ENCODE data around the gene LMAN1. TPM values are rescaled to one million over a fixed set of nuclear protein-coding genes. Genes with fewer than 3 reads are reported as not detected.

The LMAN1 gene
- total and polyA plus RNA-seq, 10 of the 15 experiments (the other 5 are each of a cell fraction or from before 2014, with no cell fraction given): 15.0 to 78.9 (median 67.5) TPM

DNA sequence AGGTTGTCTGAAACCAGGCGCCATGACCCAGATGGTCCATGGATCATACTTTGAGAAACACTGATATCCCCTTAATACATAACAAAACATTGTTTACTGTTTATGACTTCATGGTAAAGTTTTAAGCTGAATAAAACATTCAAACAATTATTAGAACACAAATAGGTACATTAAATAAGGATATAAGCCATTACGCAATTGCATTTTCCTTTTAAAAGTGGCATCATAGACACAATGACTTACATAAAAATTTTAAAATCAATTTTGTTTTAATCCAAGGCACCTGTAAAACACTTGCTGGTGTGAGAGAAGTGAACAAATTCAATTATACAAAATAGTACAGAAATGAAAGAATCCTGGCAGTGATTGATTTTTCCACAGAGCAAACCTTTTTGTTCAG, 30.4 kb downstream of the LMAN1 start:
- ChIA-PET RAD21 (ENCODE audit: unreplicated experiment) (no interaction called here), POLR2A (no interaction called here), CTCF (interaction anchor here (1.2 to 2.7 kb wide), 2 partner anchors 19 to 74 kb away, joined by 3 to 8 read pairs; no protein-coding TSS in a partner anchor), SMC1A (ENCODE audit: uncharacterized antibody, unreplicated experiment) (no interaction called here)
- no peaks in the 10 kb centered on the region for H3K9me3 ChIP-seq (replicated peaks; ENCODE audit: control insufficient read depth, insufficient read depth, low read length)
- WGBS (ENCODE audit: insufficient coverage, insufficient replicate concordance, low lambda C conversion rate, missing lambda C conversion rate): 79% methylated on average over 2 of the region's 2 CpGs
- peaks cover 0 to 34% of the 10 kb centered on the region in 2 experiments for H3K36me3 ChIP-seq (ENCODE audit: control insufficient read depth in 2 of 2, insufficient read depth in 2 of 2, low read length in 1 of 2)
- H3K4me1 ChIP-seq (ENCODE audit: control insufficient read depth, insufficient read depth, low read length): no peaks in the 10 kb centered on the region
- BruUV-seq (replicated peaks): no TSS peak
- no peak for ATAC-seq
- H4K20me1 ChIP-seq (ENCODE audit: control insufficient read depth, insufficient read depth): no peaks in the 10 kb centered on the region
- no peak overlapping the region for H2AFZ ChIP-seq (ENCODE audit: control insufficient read depth, low read depth, low read length)
- no peak overlapping the region for H3K4me2 ChIP-seq (ENCODE audit: control insufficient read depth, insufficient read depth)
- no peak overlapping the region for H3K9ac ChIP-seq (ENCODE audit: control insufficient read depth, insufficient read depth, low read length)
- intact Hi-C loops (cut with micrococcal nuclease; ENCODE audit: unreplicated experiment): no loop called here
- H3K4me3 ChIP-seq: no peak overlapping the region
- no peak for FAIRE-seq
- no peak overlapping the region for H3K27ac ChIP-seq (ENCODE audit: control insufficient read depth, insufficient read depth)
- H3K27me3 ChIP-seq (replicated peaks in 1 of 2; ENCODE audit: control insufficient read depth in 2 of 2, insufficient read depth in 2 of 2, low read length in 1 of 2): no peaks in the 10 kb centered on the region
- in situ Hi-C loops (cut with MboI): no loop called here
- no peak for DNase-seq (ENCODE audit: low read depth, low spot score)
- H3K79me2 ChIP-seq (ENCODE audit: control insufficient read depth, insufficient read depth, low read length): no peaks in the 10 kb centered on the region
- TF ChIP-seq TCF7 (IDR thresholded peaks at IDR 0.05; ENCODE audit: borderline replicate concordance) (no peak), NR2F1 (conservative IDR thresholded peaks at IDR 0.05) (no peak), MEF2A (IDR thresholded peaks at IDR 0.05; ENCODE audit: insufficient read depth, low read depth, low read length) (no peak), MEF2B (IDR thresholded peaks at IDR 0.05; ENCODE audit: partially characterized antibody, poor library complexity, severe bottlenecking) (no peak), YY1 (IDR thresholded peaks at IDR 0.05; ENCODE audit: low read depth, low read length) (no peak), NFYA (IDR thresholded peaks at IDR 0.05; ENCODE audit: borderline replicate concordance, low read depth, low read length) (no peak), SPI1 (IDR thresholded peaks at IDR 0.05; ENCODE audit: borderline replicate concordance, insufficient read depth, low read depth, low read length) (no peak), NRF1 (conservative IDR thresholded peaks at IDR 0.05; ENCODE audit: low read depth, low read length) (no peak), NR2C2 (IDR thresholded peaks at IDR 0.05; ENCODE audit: borderline replicate concordance, control insufficient read depth, insufficient read length, low read depth) (no peak), TAF1 (IDR thresholded peaks at IDR 0.05; ENCODE audit: borderline replicate concordance, low read depth, low read length) (no peak), CBX3 (IDR thresholded peaks at IDR 0.05; ENCODE audit: borderline replicate concordance, low read depth) (no peak), CBFB (IDR thresholded peaks at IDR 0.05; ENCODE audit: low read depth) (no peak)
- TF ChIP-seq, protein P1, sequence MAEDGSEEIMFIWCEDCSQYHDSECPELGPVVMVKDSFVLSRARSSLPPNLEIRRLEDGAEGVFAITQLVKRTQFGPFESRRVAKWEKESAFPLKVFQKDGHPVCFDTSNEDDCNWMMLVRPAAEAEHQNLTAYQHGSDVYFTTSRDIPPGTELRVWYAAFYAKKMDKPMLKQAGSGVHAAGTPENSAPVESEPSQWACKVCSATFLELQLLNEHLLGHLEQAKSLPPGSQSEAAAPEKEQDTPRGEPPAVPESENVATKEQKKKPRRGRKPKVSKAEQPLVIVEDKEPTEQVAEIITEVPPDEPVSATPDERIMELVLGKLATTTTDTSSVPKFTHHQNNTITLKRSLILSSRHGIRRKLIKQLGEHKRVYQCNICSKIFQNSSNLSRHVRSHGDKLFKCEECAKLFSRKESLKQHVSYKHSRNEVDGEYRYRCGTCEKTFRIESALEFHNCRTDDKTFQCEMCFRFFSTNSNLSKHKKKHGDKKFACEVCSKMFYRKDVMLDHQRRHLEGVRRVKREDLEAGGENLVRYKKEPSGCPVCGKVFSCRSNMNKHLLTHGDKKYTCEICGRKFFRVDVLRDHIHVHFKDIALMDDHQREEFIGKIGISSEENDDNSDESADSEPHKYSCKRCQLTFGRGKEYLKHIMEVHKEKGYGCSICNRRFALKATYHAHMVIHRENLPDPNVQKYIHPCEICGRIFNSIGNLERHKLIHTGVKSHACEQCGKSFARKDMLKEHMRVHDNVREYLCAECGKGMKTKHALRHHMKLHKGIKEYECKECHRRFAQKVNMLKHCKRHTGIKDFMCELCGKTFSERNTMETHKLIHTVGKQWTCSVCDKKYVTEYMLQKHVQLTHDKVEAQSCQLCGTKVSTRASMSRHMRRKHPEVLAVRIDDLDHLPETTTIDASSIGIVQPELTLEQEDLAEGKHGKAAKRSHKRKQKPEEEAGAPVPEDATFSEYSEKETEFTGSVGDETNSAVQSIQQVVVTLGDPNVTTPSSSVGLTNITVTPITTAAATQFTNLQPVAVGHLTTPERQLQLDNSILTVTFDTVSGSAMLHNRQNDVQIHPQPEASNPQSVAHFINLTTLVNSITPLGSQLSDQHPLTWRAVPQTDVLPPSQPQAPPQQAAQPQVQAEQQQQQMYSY (CRISPR knock-in tag; IDR thresholded peaks at IDR 0.05): no peak
- TF ChIP-seq, protein P2, sequence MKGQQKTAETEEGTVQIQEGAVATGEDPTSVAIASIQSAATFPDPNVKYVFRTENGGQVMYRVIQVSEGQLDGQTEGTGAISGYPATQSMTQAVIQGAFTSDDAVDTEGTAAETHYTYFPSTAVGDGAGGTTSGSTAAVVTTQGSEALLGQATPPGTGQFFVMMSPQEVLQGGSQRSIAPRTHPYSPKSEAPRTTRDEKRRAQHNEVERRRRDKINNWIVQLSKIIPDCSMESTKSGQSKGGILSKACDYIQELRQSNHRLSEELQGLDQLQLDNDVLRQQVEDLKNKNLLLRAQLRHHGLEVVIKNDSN (IDR thresholded peaks at IDR 0.05; ENCODE audit: borderline replicate concordance, extremely low read length, insufficient read depth, low read depth, low read length): no peak
- TF ChIP-seq, protein P3, sequence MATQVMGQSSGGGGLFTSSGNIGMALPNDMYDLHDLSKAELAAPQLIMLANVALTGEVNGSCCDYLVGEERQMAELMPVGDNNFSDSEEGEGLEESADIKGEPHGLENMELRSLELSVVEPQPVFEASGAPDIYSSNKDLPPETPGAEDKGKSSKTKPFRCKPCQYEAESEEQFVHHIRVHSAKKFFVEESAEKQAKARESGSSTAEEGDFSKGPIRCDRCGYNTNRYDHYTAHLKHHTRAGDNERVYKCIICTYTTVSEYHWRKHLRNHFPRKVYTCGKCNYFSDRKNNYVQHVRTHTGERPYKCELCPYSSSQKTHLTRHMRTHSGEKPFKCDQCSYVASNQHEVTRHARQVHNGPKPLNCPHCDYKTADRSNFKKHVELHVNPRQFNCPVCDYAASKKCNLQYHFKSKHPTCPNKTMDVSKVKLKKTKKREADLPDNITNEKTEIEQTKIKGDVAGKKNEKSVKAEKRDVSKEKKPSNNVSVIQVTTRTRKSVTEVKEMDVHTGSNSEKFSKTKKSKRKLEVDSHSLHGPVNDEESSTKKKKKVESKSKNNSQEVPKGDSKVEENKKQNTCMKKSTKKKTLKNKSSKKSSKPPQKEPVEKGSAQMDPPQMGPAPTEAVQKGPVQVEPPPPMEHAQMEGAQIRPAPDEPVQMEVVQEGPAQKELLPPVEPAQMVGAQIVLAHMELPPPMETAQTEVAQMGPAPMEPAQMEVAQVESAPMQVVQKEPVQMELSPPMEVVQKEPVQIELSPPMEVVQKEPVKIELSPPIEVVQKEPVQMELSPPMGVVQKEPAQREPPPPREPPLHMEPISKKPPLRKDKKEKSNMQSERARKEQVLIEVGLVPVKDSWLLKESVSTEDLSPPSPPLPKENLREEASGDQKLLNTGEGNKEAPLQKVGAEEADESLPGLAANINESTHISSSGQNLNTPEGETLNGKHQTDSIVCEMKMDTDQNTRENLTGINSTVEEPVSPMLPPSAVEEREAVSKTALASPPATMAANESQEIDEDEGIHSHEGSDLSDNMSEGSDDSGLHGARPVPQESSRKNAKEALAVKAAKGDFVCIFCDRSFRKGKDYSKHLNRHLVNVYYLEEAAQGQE (IDR thresholded peaks at IDR 0.05; ENCODE audit: low read depth, low read length): no peak

Measured in GM12878 (cell line).